Measurements from ENCODE around the gene CACNA1H. TPM values are rescaled to one million over a fixed set of nuclear protein-coding genes. Genes with fewer than 3 reads are reported as not detected.
A peak's percentile ranks its signal among the peaks of the same experiment; 100 is the strongest.

CACNA1H gene
- total RNA-seq, 3 donors from 2014 or later (not counting 1 experiment from before 2014, with no cell fraction given): 1.1 to 1.5 (median 1.3) TPM

DNA sequence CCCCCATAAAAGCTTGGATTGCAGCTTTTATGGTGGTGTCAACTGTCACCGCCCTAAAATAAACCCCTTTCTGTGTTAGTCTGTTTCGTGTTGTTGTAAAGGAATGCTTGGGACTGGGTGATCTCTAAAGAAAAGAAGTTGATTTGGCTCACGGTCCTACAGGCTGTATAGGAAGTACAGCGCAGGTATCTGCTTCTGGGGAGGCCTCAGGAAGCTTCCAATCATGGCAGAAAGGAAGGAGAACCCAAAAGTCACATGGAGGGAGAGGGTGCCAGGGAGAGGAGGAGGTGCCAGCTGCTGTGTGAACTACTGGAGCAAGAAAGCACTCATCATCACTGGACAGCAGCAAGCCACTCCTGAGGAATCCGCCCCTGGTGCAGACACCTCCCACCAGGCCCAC, 5.9 kb upstream of the CACNA1H start:
- intact Hi-C loops (cut with micrococcal nuclease): no loop called here
- no peaks in the 10 kb centered on the region for H3K4me1 Mint-ChIP-seq
- 90% methylated on average over 5 of the region's 5 CpGs for WGBS (ENCODE audit: insufficient coverage)
- no peak overlapping the region for H3K4me3 ChIP-seq (ENCODE audit: low read length)
- H3K4me3 Mint-ChIP-seq: no peak overlapping the region
- no peaks in the 10 kb centered on the region for H3K36me3 Mint-ChIP-seq
- no peak overlapping the region for H3K27ac Mint-ChIP-seq
- no peak for DNase-seq
- peaks cover 0 to 2% of the 10 kb centered on the region in 2 donors for H3K9me3 Mint-ChIP-seq
- no peaks in the 10 kb centered on the region for H3K36me3 ChIP-seq (ENCODE audit: control insufficient read depth, insufficient read depth, low read length)
- no peaks in the 10 kb centered on the region for H3K27me3 Mint-ChIP-seq (ENCODE audit: low read depth in 2 of 2)
- no peaks in the 10 kb centered on the region for H3K27me3 ChIP-seq (ENCODE audit: control insufficient read depth, insufficient read depth, low read length)
- H3K4me1 ChIP-seq (ENCODE audit: control insufficient read depth, insufficient read depth, low read length): peaks cover 2% of the 10 kb centered on the region
- no peaks in the 10 kb centered on the region for H3K9me3 ChIP-seq (ENCODE audit: control insufficient read depth, insufficient read depth, low read length)
- H3K27ac ChIP-seq (ENCODE audit: low read length): no peak overlapping the region
- TF ChIP-seq, protein P1, sequence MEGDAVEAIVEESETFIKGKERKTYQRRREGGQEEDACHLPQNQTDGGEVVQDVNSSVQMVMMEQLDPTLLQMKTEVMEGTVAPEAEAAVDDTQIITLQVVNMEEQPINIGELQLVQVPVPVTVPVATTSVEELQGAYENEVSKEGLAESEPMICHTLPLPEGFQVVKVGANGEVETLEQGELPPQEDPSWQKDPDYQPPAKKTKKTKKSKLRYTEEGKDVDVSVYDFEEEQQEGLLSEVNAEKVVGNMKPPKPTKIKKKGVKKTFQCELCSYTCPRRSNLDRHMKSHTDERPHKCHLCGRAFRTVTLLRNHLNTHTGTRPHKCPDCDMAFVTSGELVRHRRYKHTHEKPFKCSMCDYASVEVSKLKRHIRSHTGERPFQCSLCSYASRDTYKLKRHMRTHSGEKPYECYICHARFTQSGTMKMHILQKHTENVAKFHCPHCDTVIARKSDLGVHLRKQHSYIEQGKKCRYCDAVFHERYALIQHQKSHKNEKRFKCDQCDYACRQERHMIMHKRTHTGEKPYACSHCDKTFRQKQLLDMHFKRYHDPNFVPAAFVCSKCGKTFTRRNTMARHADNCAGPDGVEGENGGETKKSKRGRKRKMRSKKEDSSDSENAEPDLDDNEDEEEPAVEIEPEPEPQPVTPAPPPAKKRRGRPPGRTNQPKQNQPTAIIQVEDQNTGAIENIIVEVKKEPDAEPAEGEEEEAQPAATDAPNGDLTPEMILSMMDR (IDR thresholded peaks at IDR 0.05): no peak
- ATAC-seq: no peak

GRCh38 chr16:1149101-1149636, 3.7 kb upstream of the CACNA1H start:
- Mint-ChIP-seq H3K36me3 (no peaks in the 10 kb centered on the region), H3K9me3 (peaks cover 0 to 2% of the 10 kb centered on the region in 2 donors), H3K4me1 (no peaks in the 10 kb centered on the region), H3K27ac (no peak overlapping the region), H3K4me3 (peak overlapping the region; percentile 11), H3K27me3 (ENCODE audit: low read depth in 2 of 2) (no peaks in the 10 kb centered on the region)
- peaks cover 8% of the 10 kb centered on the region for H3K4me1 ChIP-seq (ENCODE audit: control insufficient read depth, insufficient read depth, low read length)
- H3K9me3 ChIP-seq (ENCODE audit: control insufficient read depth, insufficient read depth, low read length): no peaks in the 10 kb centered on the region
- TF ChIP-seq, protein P1 (IDR thresholded peaks at IDR 0.05): no peak
- 84% methylated on average over 22 of the region's 22 CpGs for WGBS (ENCODE audit: insufficient coverage)
- no peaks in the 10 kb centered on the region for H3K36me3 ChIP-seq (ENCODE audit: control insufficient read depth, insufficient read depth, low read length)
- DNase-seq (no peak), ATAC-seq (no peak)
- H3K4me3 ChIP-seq (ENCODE audit: low read length): no peak overlapping the region
- intact Hi-C loops (cut with micrococcal nuclease): no loop called here
- no peak overlapping the region for H3K27ac ChIP-seq (ENCODE audit: low read length)
- H3K27me3 ChIP-seq (ENCODE audit: control insufficient read depth, insufficient read depth, low read length): no peaks in the 10 kb centered on the region

GRCh38 chr16:1150511-1150982, 2.4 kb upstream of the CACNA1H start:
- H3K27ac Mint-ChIP-seq: no peak overlapping the region
- Histone ChIP-seq H3K4me3 (ENCODE audit: low read length) (no peak overlapping the region), H3K36me3 (ENCODE audit: control insufficient read depth, insufficient read depth, low read length) (no peaks in the 10 kb centered on the region), H3K9me3 (ENCODE audit: control insufficient read depth, insufficient read depth, low read length) (no peaks in the 10 kb centered on the region), H3K27me3 (ENCODE audit: control insufficient read depth, insufficient read depth, low read length) (peaks cover 13% of the 10 kb centered on the region), H3K27ac (ENCODE audit: low read length) (no peak overlapping the region), H3K4me1 (ENCODE audit: control insufficient read depth, insufficient read depth, low read length) (peaks cover 13% of the 10 kb centered on the region)
- no peak overlapping the region for H3K4me3 Mint-ChIP-seq
- no peaks in the 10 kb centered on the region for H3K36me3 Mint-ChIP-seq
- H3K9me3 Mint-ChIP-seq: peaks cover 0 to 2% of the 10 kb centered on the region in 2 donors
- H3K4me1 Mint-ChIP-seq: no peaks in the 10 kb centered on the region
- ATAC-seq: no peak
- 65% methylated on average over 21 of the region's 21 CpGs for WGBS (ENCODE audit: insufficient coverage)
- DNase-seq: peak in 1 of 2 donors; percentile 44
- peaks cover 0 to 5% of the 10 kb centered on the region in 2 donors for H3K27me3 Mint-ChIP-seq (ENCODE audit: low read depth in 2 of 2)
- intact Hi-C loops (cut with micrococcal nuclease): no loop called here
- TF ChIP-seq, protein P1 (IDR thresholded peaks at IDR 0.05): no peak

Data from natural killer cell (primary cell).